GM13977 (cell line): ENCODE results near the gene ANO1.
"Not testable (repeated sequence)": the region's sequence is repeated elsewhere in the genome, so short reads cannot be mapped to it uniquely, and the experiment has no call there.

Source experiments
- DNase-seq: peaks from one replicate; pipeline ENCODE4 v3.0.0; 2012; ENCODE audit warnings: low spot score
- CTCF ChIP-seq: IDR thresholded peaks from 2 replicates; pipeline ENCODE4 v1.5.1; 2012; ENCODE audit warnings: mild to moderate bottlenecking, control low read depth; ENCODE audit not compliant: insufficient read depth; ENCODE audit errors: extremely low read depth, missing control alignments
- in situ Hi-C: fragments of 300-500 bp; cut with MboI; formaldehyde crosslinking; loops from one replicate; pipeline ENCODE4 v1.12.0; 2022; ENCODE audit warnings: low sequenced_read_pairs, low pct_unique_long_range_greater_than_20kb, mixed read lengths, inconsistent platforms; ENCODE audit not compliant: unreplicated experiment

Gene ANO1

DNA sequence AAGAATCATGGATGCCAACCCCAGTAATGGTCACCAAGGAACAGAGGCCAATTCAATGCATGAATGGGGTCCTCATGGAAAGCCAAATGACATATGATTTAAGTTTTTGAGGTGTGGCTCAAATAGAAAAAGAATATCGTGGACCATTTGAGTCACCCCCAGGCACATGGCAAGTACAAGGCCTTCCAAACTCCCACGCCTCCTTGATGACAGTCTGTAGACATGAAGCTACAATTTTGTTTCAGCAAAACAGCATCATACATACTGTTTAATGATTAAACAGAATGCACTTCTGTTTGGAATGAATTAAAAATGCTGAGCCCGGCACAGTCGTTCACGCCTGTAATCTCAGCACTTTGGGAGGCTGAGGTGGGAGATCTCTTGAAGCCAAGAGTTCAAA, 132.4 kb downstream of the ANO1 start:
- in situ Hi-C loops: no loop called here
- TF ChIP-seq CTCF: no peak
- no peak for DNase-seq

- no peak for DNase-seq
- TF ChIP-seq CTCF: no peak
- in situ Hi-C loops: no loop called here
Measured at GRCh38 chr11:70212227-70212811, 134.2 kb downstream of the ANO1 start.

DNA sequence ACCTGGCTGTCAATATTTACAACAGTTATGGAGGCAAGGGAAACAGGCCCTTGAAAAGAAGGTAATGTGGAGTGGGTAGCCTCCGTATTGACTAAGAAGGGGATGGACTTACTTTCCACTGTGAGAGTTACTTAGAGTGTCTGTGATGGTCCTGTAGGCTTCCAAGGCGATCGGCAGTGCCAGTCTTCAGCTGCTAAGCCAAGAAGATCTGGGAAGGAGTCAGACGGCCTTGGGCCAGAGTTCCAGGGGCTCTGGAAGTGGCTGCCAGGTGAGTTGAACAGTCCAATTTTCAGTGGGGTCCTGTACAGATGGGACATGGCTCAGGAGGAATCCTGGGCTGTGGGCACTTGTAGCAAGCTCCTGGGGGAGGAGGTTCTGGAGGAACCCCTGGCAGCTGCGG, 139.3 kb downstream of the ANO1 start:
- in situ Hi-C loops, DNase-seq: not testable (repeated sequence)

GRCh38 chr11:70218076-70218475, 140.0 kb downstream of the ANO1 start:
- DNase-seq, in situ Hi-C loops: not testable (repeated sequence)

- no peak for DNase-seq
- in situ Hi-C loops: no loop called here
- no peak for TF ChIP-seq CTCF
Measured at GRCh38 chr11:70220136-70220535, 142.0 kb downstream of the ANO1 start.

DNA sequence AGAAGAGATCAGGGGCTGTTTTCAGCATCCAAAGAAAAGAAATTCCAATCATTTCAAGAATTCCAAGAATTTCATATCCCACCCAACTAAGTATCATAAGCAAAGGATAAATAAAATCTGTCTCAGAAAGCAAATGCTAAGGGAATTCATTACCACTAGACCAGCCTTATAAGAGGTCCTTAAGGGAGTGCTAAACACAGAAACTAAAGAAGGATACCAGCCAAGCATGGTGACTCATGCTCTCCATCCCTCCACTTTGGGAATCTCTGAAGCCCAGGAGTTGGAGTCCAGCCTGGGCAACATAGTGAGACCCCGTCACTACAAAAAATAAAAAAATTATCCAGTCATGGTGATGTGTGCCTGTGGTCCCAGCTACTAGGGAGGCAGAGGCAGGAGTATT, 142.8 kb downstream of the ANO1 start:
- DNase-seq: no peak
- in situ Hi-C loops: no loop called here
- TF ChIP-seq CTCF: no peak

GRCh38 chr11:70225681-70226177, 147.6 kb downstream of the ANO1 start:
- DNase-seq: no peak
- TF ChIP-seq CTCF: no peak
- in situ Hi-C loops: no loop called here

- no peak for TF ChIP-seq CTCF
- in situ Hi-C loops: no loop called here
Measured at GRCh38 chr11:70226183-70226582, 148.1 kb downstream of the ANO1 start.

More at GRCh38 chr11:70226183-70226582, 148.1 kb downstream of the ANO1 start:
- no peak for DNase-seq
